HepG2 (cell line): ENCODE results near the gene CHST6. TPM values are rescaled to one million over a fixed set of nuclear protein-coding genes. Genes with fewer than 3 reads are reported as not detected.

Source experiments
- AGO2 ChIP-seq: fragments of 200-400 bp; formaldehyde crosslinking; optimal IDR thresholded peaks from 2 replicates; pipeline ENCODE3; 2017; ENCODE audit warnings: mild to moderate bottlenecking, low read depth, low read length, moderate library complexity
- CBX5 ChIP-seq: sonication (generic); formaldehyde crosslinking; IDR thresholded peaks from 2 replicates; pipeline ENCODE4 v1.4.0; 2020; ENCODE audit warnings: missing genetic modification reagents, borderline replicate concordance
- FOSL1 ChIP-seq: sonication (generic); formaldehyde crosslinking; IDR thresholded peaks from 2 replicates; pipeline ENCODE4 v1.9.0; 2021; ENCODE audit warnings: missing genetic modification reagents, borderline replicate concordance
- FOXP1 ChIP-seq, 2 experiments: fragments of 450-650 bp in 1 of 2; IDR thresholded peaks; 2 replicates each; pipeline ENCODE4 v1.6.1; 2017 to 2018; ENCODE audit warnings: antibody characterized with exemption in 1 of 2
- HDAC1 ChIP-seq: sonication (generic); formaldehyde crosslinking; IDR thresholded peaks from 2 replicates; pipeline ENCODE4 v1.5.1; 2020; ENCODE audit warnings: mild to moderate bottlenecking, missing genetic modification reagents
- HIC2 ChIP-seq: sonication (generic); formaldehyde crosslinking; IDR thresholded peaks from 2 replicates; pipeline ENCODE4 v1.9.0; 2022; ENCODE audit warnings: low read depth, missing genetic modification reagents
- JUN ChIP-seq: sonication (generic); formaldehyde crosslinking; IDR thresholded peaks from 2 replicates; pipeline ENCODE4 v1.4.0; 2020; ENCODE audit warnings: mild to moderate bottlenecking, missing genetic modification reagents
- KDM1A ChIP-seq: IDR thresholded peaks from 2 replicates; pipeline ENCODE4 v1.6.1; 2016; ENCODE audit warnings: missing compliant biosample characterization
- MAZ ChIP-seq, 2 experiments: sonication (generic) in 1 of 2; formaldehyde crosslinking in 1 of 2; IDR thresholded peaks; 2 replicates each; pipeline versions ENCODE4 v1.5.0 to v1.6.1; 2012 to 2020; ENCODE audit warnings: low read depth in 2 of 2, mild to moderate bottlenecking in 2 of 2, borderline replicate concordance in 1 of 2, improper control_type of control experiment in 1 of 2, low read length in 1 of 2, missing genetic modification reagents in 1 of 2, moderate library complexity in 1 of 2
- NFE2L1 ChIP-seq: sonication (generic); formaldehyde crosslinking; IDR thresholded peaks from 2 replicates; pipeline ENCODE4 v1.4.0; 2020; ENCODE audit warnings: missing genetic modification reagents, mild to moderate bottlenecking, borderline replicate concordance
- NFKBIZ ChIP-seq: IDR thresholded peaks from 2 replicates; pipeline ENCODE4 v1.6.1; 2018; ENCODE audit warnings: missing genetic modification reagents, missing compliant biosample characterization
- NFRKB ChIP-seq: fragments of 450-650 bp; IDR thresholded peaks from 2 replicates; pipeline ENCODE4 v1.6.1; 2017
- PAXIP1 ChIP-seq: sonication (generic); formaldehyde crosslinking; conservative IDR thresholded peaks from 2 replicates; pipeline ENCODE4 v1.4.0; 2020; ENCODE audit warnings: mild to moderate bottlenecking, missing genetic modification reagents, moderate library complexity
- PHF8 ChIP-seq: sonication (generic); formaldehyde crosslinking; IDR thresholded peaks from 2 replicates; pipeline ENCODE4 v1.5.0; 2020; ENCODE audit warnings: missing genetic modification reagents
- SMAD3 ChIP-seq: sonication (generic); formaldehyde crosslinking; IDR thresholded peaks from 2 replicates; pipeline ENCODE4 v1.4.0; 2020; ENCODE audit warnings: missing genetic modification reagents
- TBX2 ChIP-seq: sonication (generic); formaldehyde crosslinking; IDR thresholded peaks from 2 replicates; pipeline ENCODE4 v1.5.0; 2020; ENCODE audit warnings: missing genetic modification reagents, mild to moderate bottlenecking, borderline replicate concordance
- TEAD2 ChIP-seq: sonication (generic); formaldehyde crosslinking; IDR thresholded peaks from 2 replicates; pipeline ENCODE4 v1.9.0; 2021; ENCODE audit warnings: missing genetic modification reagents
- TEAD3 ChIP-seq: optimal IDR thresholded peaks from 2 replicates; pipeline ENCODE3; 2016; ENCODE audit warnings: borderline replicate concordance
- ZFY ChIP-seq: sonication (generic); formaldehyde crosslinking; IDR thresholded peaks from 2 replicates; pipeline ENCODE4 v1.4.0; 2020; ENCODE audit warnings: missing genetic modification reagents
- ZNF317 ChIP-seq: sonication (generic); formaldehyde crosslinking; IDR thresholded peaks from 2 replicates; pipeline ENCODE4 v1.5.0; 2020; ENCODE audit warnings: mild to moderate bottlenecking, missing genetic modification reagents
- ZNF362 ChIP-seq: sonication (generic); formaldehyde crosslinking; IDR thresholded peaks from 2 replicates; pipeline ENCODE4 v1.4.0; 2020; ENCODE audit warnings: missing genetic modification reagents, mild to moderate bottlenecking, borderline replicate concordance
- ZNF7 ChIP-seq: IDR thresholded peaks from 2 replicates; pipeline ENCODE4 v1.6.1; 2016; ENCODE audit warnings: missing biosample characterization, missing genetic modification reagents
- ZNF790 ChIP-seq: sonication (generic); formaldehyde crosslinking; IDR thresholded peaks from 2 replicates; pipeline ENCODE4 v1.8.0; 2022; ENCODE audit warnings: missing genetic modification reagents, mild to moderate bottlenecking, borderline replicate concordance
- ZNF841 ChIP-seq: sonication (generic); formaldehyde crosslinking; IDR thresholded peaks from 2 replicates; pipeline ENCODE4 v1.8.1; 2023; ENCODE audit warnings: missing genetic modification reagents, borderline replicate concordance
- polyA plus RNA-seq, 8 experiments: library from polyadenylated mRNA; depleted of rRNA in 3 of 8; stranded (reverse) in 7 of 8; unstranded in 1 of 8; fragments of >200 nt; fragmentation: Illumina TruSeq in 4 of 8; extraction: Trizol in 4 of 8; gene quantifications; 2 replicates each; pipeline versions ENCODE4 v1.2.1 to v1.2.3, GENCODE V29; 2011 to 2016; ENCODE audit warnings: low read depth in 4 of 8, missing spikeins in 1 of 8, mixed read lengths in 1 of 8; ENCODE audit not compliant: insufficient read depth in 1 of 8
- total RNA-seq, 5 experiments: library from RNA; depleted of rRNA; stranded (reverse); fragments of >200 nt; fragmentation: Illumina TruSeq; extraction: Trizol; gene quantifications; 2 replicates each; pipeline ENCODE4 v1.2.3, GENCODE V29; 2016; ENCODE audit warnings: low read depth in 1 of 5

The CHST6 gene
- total and polyA plus RNA-seq, 2 of the 13 experiments (the other 11 are each of a cell fraction or from before 2014, with no cell fraction given), result 0.18 to 0.91 TPM

- TF ChIP-seq TBX2 (CRISPR knock-in tag) (peak; percentile 47; the same call in 1 of the 2 replicates), PAXIP1 (peak; percentile 39), NFRKB (peak; percentile 70; the same call in 1 of the 2 replicates), SMAD3 (CRISPR knock-in tag) (no peak), NFKBIZ (CRISPR knock-in tag) (no peak), FOXP1 (IDR thresholded peaks at IDR 0.05) (0 out of 2 replicates have a peak, but pooled peaks have one; percentile 32), FOXP1 (CRISPR knock-in tag; IDR thresholded peaks at IDR 0.05) (peak; percentile 58; the same call in 1 of the 2 replicates), AGO2 (no peak), ZNF7 (peak; percentile 55), HIC2 (no peak), HDAC1 (CRISPR knock-in tag) (peak; percentile 50; the same call in 1 of the 2 replicates), ZNF362 (CRISPR knock-in tag) (peak; percentile 91), CBX5 (CRISPR knock-in tag) (no peak), TEAD3 (no peak), ZNF317 (peak; percentile 46; the same call in 1 of the 2 replicates), ZNF790 (peak; percentile 92), ZFY (no peak), KDM1A (CRISPR knock-in tag) (0 out of 2 replicates have a peak, but pooled peaks have one; percentile 36), MAZ (IDR thresholded peaks at IDR 0.05; ENCODE audit: borderline replicate concordance, low read depth, low read length) (no peak), MAZ (CRISPR knock-in tag; IDR thresholded peaks at IDR 0.05; ENCODE audit: low read depth) (no peak; the same call in none of the 2 replicates), ZNF841 (CRISPR knock-in tag) (0 out of 2 replicates have a peak, but pooled peaks have one; percentile 24), PHF8 (CRISPR knock-in tag) (no peak; the same call in 1 of the 2 replicates), JUN (CRISPR knock-in tag) (peak; percentile 75; the same call in 1 of the 2 replicates), TEAD2 (no peak), FOSL1 (CRISPR knock-in tag) (no peak), NFE2L1 (no peak)
Observed at GRCh38 chr16:75433732-75434413, 61.4 kb downstream of the CHST6 start (continued).
